Fibroblast of lung (primary cell): ENCODE data around the gene RAB8A.

Source experiments
- EZH2 ChIP-seq: IDR thresholded peaks from 2 replicates; pipeline ENCODE4 v1.5.1; 2012; ENCODE audit warnings: low read length, control low read depth, mild to moderate bottlenecking; ENCODE audit errors: missing control alignments
- TF ChIP-seq, protein P1 (sequence below), 2 donors: IDR thresholded peaks in 1 of 2; conservative IDR thresholded peaks in 1 of 2; 1 replicate in 1 of 2; 2 replicates in 1 of 2; pipeline ENCODE4 v1.5.1; 2011 to 2012; ENCODE audit warnings: low read length in 2 of 2, control low read depth in 1 of 2, inconsistent platforms in 1 of 2, low read depth in 1 of 2, mild to moderate bottlenecking in 1 of 2

DNA sequence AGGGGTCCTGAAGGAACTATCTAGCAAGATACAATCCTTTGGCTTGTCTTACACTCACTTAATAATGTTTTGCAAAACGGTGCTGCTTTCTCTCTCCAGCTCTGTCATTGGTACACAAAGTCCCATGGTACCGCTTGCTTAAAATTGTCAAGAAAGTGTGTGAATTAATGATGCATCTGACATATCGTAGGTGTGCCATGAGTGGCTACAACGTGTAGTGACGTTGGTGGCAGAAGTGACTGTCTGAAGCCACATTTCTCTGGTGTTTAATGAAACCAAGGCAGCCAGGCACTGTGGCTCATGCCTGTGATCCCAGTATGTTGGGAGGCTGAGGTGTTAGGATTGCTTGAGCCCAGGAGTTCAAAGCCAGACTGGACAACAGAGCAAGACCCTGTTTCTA is 34.4 kb downstream of the RAB8A start:
- TF ChIP-seq, protein P1, sequence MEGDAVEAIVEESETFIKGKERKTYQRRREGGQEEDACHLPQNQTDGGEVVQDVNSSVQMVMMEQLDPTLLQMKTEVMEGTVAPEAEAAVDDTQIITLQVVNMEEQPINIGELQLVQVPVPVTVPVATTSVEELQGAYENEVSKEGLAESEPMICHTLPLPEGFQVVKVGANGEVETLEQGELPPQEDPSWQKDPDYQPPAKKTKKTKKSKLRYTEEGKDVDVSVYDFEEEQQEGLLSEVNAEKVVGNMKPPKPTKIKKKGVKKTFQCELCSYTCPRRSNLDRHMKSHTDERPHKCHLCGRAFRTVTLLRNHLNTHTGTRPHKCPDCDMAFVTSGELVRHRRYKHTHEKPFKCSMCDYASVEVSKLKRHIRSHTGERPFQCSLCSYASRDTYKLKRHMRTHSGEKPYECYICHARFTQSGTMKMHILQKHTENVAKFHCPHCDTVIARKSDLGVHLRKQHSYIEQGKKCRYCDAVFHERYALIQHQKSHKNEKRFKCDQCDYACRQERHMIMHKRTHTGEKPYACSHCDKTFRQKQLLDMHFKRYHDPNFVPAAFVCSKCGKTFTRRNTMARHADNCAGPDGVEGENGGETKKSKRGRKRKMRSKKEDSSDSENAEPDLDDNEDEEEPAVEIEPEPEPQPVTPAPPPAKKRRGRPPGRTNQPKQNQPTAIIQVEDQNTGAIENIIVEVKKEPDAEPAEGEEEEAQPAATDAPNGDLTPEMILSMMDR (conservative IDR thresholded peaks at IDR 0.05 in 1 of 2, IDR thresholded peaks at IDR 0.05 in 1 of 2; ENCODE audit: low read depth in 1 of 2, low read length in 2 of 2), result no peak
- no peak for TF ChIP-seq EZH2
